ENCODE results near the gene SPTSSA. TPM values are rescaled to one million over a fixed set of nuclear protein-coding genes. Genes with fewer than 3 reads are reported as not detected.

SPTSSA gene
- total RNA-seq, 2 donors from 2014 or later: 10.8 to 20.2 TPM

DNA sequence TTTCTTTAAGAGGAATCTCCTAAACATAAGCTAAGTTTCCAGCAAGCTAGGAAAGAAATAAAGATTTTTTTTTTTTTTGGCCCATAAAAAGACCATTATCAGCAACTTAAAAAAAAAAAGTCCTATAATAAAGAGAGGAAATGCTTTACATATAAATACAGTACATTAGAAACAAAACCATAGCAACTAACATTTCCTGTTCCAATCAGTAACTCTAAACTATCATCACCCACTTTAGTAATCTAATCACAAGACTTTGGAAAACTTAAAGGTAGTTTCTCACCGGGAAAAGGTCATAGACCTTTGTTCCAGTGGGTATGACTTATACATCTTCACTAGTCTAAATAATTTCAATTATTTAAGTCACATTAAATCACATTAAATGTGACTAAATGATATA, 11.1 kb downstream of the SPTSSA start:
- no peaks in the 10 kb centered on the region for H3K27me3 ChIP-seq (replicated peaks; ENCODE audit: insufficient read depth)
- H3K36me3 ChIP-seq: no peaks in the 10 kb centered on the region
- H3K4me1 ChIP-seq (ENCODE audit: control insufficient read depth in 1 of 2, low read depth in 2 of 2): no peaks in the 10 kb centered on the region
- DNase-seq (ENCODE audit: low spot score) (no peak), ATAC-seq (ENCODE audit: insufficient number of reproducible peaks, low FRiP score, low read depth) (no peak)
- no peaks in the 10 kb centered on the region for H3K9me3 ChIP-seq
- TF ChIP-seq, protein P1, sequence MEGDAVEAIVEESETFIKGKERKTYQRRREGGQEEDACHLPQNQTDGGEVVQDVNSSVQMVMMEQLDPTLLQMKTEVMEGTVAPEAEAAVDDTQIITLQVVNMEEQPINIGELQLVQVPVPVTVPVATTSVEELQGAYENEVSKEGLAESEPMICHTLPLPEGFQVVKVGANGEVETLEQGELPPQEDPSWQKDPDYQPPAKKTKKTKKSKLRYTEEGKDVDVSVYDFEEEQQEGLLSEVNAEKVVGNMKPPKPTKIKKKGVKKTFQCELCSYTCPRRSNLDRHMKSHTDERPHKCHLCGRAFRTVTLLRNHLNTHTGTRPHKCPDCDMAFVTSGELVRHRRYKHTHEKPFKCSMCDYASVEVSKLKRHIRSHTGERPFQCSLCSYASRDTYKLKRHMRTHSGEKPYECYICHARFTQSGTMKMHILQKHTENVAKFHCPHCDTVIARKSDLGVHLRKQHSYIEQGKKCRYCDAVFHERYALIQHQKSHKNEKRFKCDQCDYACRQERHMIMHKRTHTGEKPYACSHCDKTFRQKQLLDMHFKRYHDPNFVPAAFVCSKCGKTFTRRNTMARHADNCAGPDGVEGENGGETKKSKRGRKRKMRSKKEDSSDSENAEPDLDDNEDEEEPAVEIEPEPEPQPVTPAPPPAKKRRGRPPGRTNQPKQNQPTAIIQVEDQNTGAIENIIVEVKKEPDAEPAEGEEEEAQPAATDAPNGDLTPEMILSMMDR (IDR thresholded peaks at IDR 0.05): no peak
- H3K4me3 ChIP-seq: no peak overlapping the region
- no peak overlapping the region for H3K27ac ChIP-seq

DNA sequence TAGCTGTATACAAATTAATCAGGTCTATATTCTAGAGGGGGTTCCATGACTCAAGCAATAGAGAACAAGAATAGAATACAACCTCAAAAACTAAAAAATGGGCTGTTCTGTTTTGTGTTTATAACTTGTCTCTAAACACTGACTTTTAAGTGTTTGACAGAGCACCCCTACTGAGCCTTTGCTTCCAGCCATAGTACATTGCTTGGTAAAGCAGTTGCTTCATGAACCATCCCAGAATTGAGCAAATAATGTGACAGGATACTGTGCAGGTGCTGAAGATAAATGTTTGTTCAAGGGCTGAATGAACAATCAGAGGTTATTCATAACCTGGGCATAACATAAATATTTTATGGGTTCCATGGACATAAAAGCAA, 11.5 kb downstream of the SPTSSA start:
- H3K27me3 ChIP-seq (replicated peaks; ENCODE audit: insufficient read depth): no peaks in the 10 kb centered on the region
- ATAC-seq (ENCODE audit: insufficient number of reproducible peaks, low FRiP score, low read depth): no peak

GRCh38 chr14:34449819-34450541, 12.1 kb downstream of the SPTSSA start:
- H3K36me3 ChIP-seq: no peaks in the 10 kb centered on the region
- no peaks in the 10 kb centered on the region for H3K9me3 ChIP-seq
- TF ChIP-seq, protein P1 (IDR thresholded peaks at IDR 0.05): no peak
- no peak overlapping the region for H3K4me3 ChIP-seq
- ATAC-seq (ENCODE audit: insufficient number of reproducible peaks, low FRiP score, low read depth) (no peak), DNase-seq (ENCODE audit: low spot score) (no peak)
- no peaks in the 10 kb centered on the region for H3K4me1 ChIP-seq (ENCODE audit: control insufficient read depth in 1 of 2, low read depth in 2 of 2)
- H3K27me3 ChIP-seq (replicated peaks; ENCODE audit: insufficient read depth): no peaks in the 10 kb centered on the region
- no peak overlapping the region for H3K27ac ChIP-seq

More for the DNA sequence above, 11.5 kb downstream of the SPTSSA start:
- Histone ChIP-seq H3K4me1 (ENCODE audit: control insufficient read depth in 1 of 2, low read depth in 2 of 2) (no peaks in the 10 kb centered on the region), H3K4me3 (no peak overlapping the region), H3K36me3 (no peaks in the 10 kb centered on the region), H3K27ac (no peak overlapping the region), H3K9me3 (no peaks in the 10 kb centered on the region)
- no peak for DNase-seq (ENCODE audit: low spot score)
- TF ChIP-seq, protein P1 (IDR thresholded peaks at IDR 0.05): no peak

DNA sequence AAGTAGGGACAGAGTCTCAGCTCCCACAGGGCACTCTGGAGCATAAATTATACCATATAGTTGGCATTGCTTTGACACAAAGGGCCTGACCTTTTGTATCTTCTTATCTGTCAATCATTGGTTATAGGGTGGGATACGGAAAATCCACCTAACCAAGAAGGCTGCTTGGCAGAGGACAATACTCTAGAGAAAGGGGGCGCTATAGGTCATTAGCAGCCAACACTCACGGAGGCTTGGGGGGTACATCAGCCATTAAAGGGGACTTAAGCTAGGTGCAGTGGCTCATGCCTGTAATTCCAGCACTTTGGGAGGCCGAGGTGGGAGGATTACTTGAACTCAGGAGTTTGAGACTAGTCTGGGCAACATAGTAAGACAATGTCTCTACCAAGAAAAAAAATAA, 22.9 kb downstream of the SPTSSA start:
- H3K27ac ChIP-seq: no peak overlapping the region
- no peak overlapping the region for H3K4me3 ChIP-seq
- no peaks in the 10 kb centered on the region for H3K9me3 ChIP-seq
- no peaks in the 10 kb centered on the region for H3K36me3 ChIP-seq
- H3K4me1 ChIP-seq (ENCODE audit: control insufficient read depth in 1 of 2, low read depth in 2 of 2): peaks cover 0 to 4% of the 10 kb centered on the region in 2 donors
- TF ChIP-seq, protein P1 (IDR thresholded peaks at IDR 0.05): no peak
- DNase-seq (ENCODE audit: low spot score) (no peak), ATAC-seq (ENCODE audit: insufficient number of reproducible peaks, low FRiP score, low read depth) (no peak)
- H3K27me3 ChIP-seq (replicated peaks; ENCODE audit: insufficient read depth): no peaks in the 10 kb centered on the region

- H3K4me1 ChIP-seq (ENCODE audit: control insufficient read depth in 1 of 2, low read depth in 2 of 2): peaks cover 0 to 4% of the 10 kb centered on the region in 2 donors
- H3K27me3 ChIP-seq (replicated peaks; ENCODE audit: insufficient read depth): no peaks in the 10 kb centered on the region
- no peaks in the 10 kb centered on the region for H3K9me3 ChIP-seq
- H3K27ac ChIP-seq: no peak overlapping the region
- DNase-seq (ENCODE audit: low spot score) (no peak), ATAC-seq (ENCODE audit: insufficient number of reproducible peaks, low FRiP score, low read depth) (no peak)
- H3K36me3 ChIP-seq: no peaks in the 10 kb centered on the region
- TF ChIP-seq, protein P1 (IDR thresholded peaks at IDR 0.05): no peak
- no peak overlapping the region for H3K4me3 ChIP-seq
Observed at GRCh38 chr14:34438438-34438837, 23.6 kb downstream of the SPTSSA start.

All from thoracic aorta (tissue), 2 donors.